ENCODE data around the gene RABGGTA.

- TF ChIP-seq CTCF (IDR thresholded peaks at IDR 0.05; ENCODE audit: low read length) (no peak), EZH2 (IDR thresholded peaks at IDR 0.05; ENCODE audit: borderline replicate concordance, low read length) (no peak)
These were observed 22.0 kb downstream of the RABGGTA start for GRCh38 chr14:24249230-24250021.

Measured in OCI-LY1 (cell line).